ENCODE data around the gene ARMH3. TPM values are rescaled to one million over a fixed set of nuclear protein-coding genes. Genes with fewer than 3 reads are reported as not detected.

Gene ARMH3
- total RNA-seq, 1 experiment from 2014 or later, result 3.7 TPM

DNA sequence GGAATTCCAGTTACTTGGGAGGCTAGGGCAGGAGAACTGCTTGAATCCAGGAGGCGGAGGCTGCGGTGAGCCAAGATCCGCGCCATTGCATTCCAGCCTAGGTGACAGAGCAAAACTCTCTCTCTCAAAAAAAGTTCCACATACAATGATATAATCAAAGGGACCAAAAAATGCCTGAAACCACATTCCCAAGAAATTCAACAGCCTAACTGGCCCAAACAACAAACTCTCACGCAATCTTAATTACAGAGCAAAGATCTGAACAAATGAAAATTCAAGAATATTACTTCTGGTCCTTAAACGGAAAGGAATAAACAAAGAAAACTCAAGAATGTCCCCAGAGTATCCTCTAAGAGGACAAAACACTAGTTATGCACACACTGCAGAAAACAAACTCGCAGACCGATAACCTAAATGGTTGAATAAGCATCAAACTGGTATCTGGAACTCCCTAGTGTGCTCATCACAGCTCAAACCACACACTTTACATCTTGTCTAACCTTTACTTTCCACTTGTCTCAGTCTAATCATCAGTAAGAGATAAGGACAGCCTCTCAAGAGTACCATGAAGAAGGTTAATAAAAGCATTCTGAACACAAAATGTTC lies 241.4 kb downstream of the ARMH3 start:
- H3K9me2 ChIP-seq (replicated peaks; ENCODE audit: insufficient read depth, low read length), result no peaks in the 10 kb centered on the region
- H3K4me2 ChIP-seq (ENCODE audit: low read depth, low read length, poor library complexity, severe bottlenecking), result peak overlapping the region; percentile 93
- H3K9me3 ChIP-seq (ENCODE audit: low read length), result no peaks in the 10 kb centered on the region
- no peak overlapping the region for H2AFZ ChIP-seq (ENCODE audit: low read length)
- peak overlapping the region; percentile 86 for H3K9ac ChIP-seq (ENCODE audit: low read length)
- H3K36me3 ChIP-seq (ENCODE audit: insufficient read depth, low read length), result peaks cover 14% of the 10 kb centered on the region; the same call in 1 of the 2 replicates
- DNase-seq, result peak; percentile 68
- peaks cover 66% of the 10 kb centered on the region for H3K79me2 ChIP-seq (ENCODE audit: low read length)
- H3K27ac ChIP-seq (ENCODE audit: low read length), result peak overlapping the region; percentile 73
- no peaks in the 10 kb centered on the region for H3K27me3 ChIP-seq (ENCODE audit: low read length)
- peaks cover 34% of the 10 kb centered on the region for H3K4me1 ChIP-seq (ENCODE audit: low read length)
- H4K20me1 ChIP-seq (ENCODE audit: insufficient read depth, low read depth, low read length), result peaks cover 19% of the 10 kb centered on the region; the same call in 1 of the 2 replicates
- H3K4me3 ChIP-seq (ENCODE audit: low read length), result peak overlapping the region; percentile 78

DNA sequence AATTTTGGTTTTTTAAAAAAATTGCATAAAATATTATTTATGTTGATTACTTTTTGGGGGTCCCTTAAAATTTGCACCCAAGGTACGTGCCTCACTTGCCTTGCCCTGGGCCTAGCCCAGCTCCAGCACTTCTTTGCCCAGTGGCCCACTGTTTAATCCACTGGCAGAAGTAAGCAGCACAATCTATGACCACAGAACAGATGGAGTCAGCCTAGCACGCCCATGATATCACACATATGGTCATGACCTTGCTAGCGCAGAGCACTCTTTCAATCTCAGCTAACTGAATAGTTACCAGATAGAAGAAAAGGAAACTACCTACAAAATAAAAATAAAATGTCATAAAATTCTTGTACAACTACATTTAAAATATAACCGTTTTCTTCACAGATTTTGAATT lies 243.4 kb downstream of the ARMH3 start:
- H3K27me3 ChIP-seq (ENCODE audit: low read length), result no peaks in the 10 kb centered on the region
- peaks cover 24% of the 10 kb centered on the region for H3K4me1 ChIP-seq (ENCODE audit: low read length)
- no peaks in the 10 kb centered on the region for H3K9me3 ChIP-seq (ENCODE audit: low read length)
- no peak overlapping the region for H3K27ac ChIP-seq (ENCODE audit: low read length)
- H3K9me2 ChIP-seq (replicated peaks; ENCODE audit: insufficient read depth, low read length), result no peaks in the 10 kb centered on the region
- peaks cover 19% of the 10 kb centered on the region; the same call in 1 of the 2 replicates for H4K20me1 ChIP-seq (ENCODE audit: insufficient read depth, low read depth, low read length)
- DNase-seq, result no peak
- no peak overlapping the region for H3K9ac ChIP-seq (ENCODE audit: low read length)
- H3K4me2 ChIP-seq (ENCODE audit: low read depth, low read length, poor library complexity, severe bottlenecking), result no peak overlapping the region
- no peak overlapping the region for H3K4me3 ChIP-seq (ENCODE audit: low read length)
- H2AFZ ChIP-seq (ENCODE audit: low read length), result no peak overlapping the region
- peaks cover 62% of the 10 kb centered on the region for H3K79me2 ChIP-seq (ENCODE audit: low read length)
- peaks cover 22% of the 10 kb centered on the region; the same call in 1 of the 2 replicates for H3K36me3 ChIP-seq (ENCODE audit: insufficient read depth, low read length)

DNA sequence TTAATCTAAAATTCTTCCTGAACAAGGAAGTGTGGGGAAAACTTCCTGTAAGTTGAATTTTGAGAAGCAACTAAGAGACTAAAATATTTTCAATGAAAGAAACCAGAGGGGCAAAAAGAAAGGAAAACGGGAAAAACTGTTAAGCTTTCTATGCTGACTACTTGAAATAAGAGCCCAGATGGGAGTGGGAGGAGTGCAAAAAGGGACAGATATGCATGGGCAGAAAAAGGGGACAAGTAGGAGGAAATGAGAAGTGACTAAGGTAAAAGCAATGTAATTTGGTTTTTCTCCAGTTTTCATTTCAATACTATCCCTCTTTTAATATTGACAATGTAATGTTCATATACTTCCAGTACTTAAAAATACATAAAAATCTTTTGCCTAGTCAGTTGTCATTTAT lies 248.8 kb downstream of the ARMH3 start:
- peaks cover 12% of the 10 kb centered on the region; the same call in 1 of the 2 replicates for H3K36me3 ChIP-seq (ENCODE audit: insufficient read depth, low read length)

DNA sequence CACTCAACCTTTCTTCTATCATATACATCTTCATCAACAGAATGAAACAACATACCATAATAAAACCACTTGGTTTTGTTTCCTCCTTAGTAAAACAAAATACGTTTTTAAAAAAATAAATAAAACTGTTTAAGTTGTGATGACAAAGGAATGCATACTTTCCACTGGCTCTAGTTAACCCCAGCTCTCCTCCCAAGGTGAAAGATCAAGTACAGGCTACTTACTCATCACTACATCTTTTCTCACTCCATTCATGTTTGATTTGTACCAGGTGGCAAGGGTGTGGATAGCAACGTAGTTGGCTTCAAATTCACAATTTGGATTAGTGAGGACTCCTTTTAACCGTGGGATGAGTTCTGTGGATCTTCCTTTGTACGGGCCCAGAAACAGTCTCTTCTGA lies 252.5 kb downstream of the ARMH3 start:
- H3K79me2 ChIP-seq (ENCODE audit: low read length), result peaks cover 4% of the 10 kb centered on the region; the same call in 1 of the 2 replicates
- peaks cover 9% of the 10 kb centered on the region for H3K36me3 ChIP-seq (ENCODE audit: insufficient read depth, low read length)
- no peak overlapping the region for H2AFZ ChIP-seq (ENCODE audit: low read length)
- no peak overlapping the region for H3K4me2 ChIP-seq (ENCODE audit: low read depth, low read length, poor library complexity, severe bottlenecking)
- H3K4me1 ChIP-seq (ENCODE audit: low read length), result no peaks in the 10 kb centered on the region
- DNase-seq, result no peak
- no peak overlapping the region for H3K4me3 ChIP-seq (ENCODE audit: low read length)
- no peaks in the 10 kb centered on the region for H4K20me1 ChIP-seq (ENCODE audit: insufficient read depth, low read depth, low read length)
- no peak overlapping the region for H3K27ac ChIP-seq (ENCODE audit: low read length)
- no peaks in the 10 kb centered on the region for H3K27me3 ChIP-seq (ENCODE audit: low read length)
- H3K9me3 ChIP-seq (ENCODE audit: low read length), result no peaks in the 10 kb centered on the region
- H3K9ac ChIP-seq (ENCODE audit: low read length), result no peak overlapping the region
- H3K9me2 ChIP-seq (replicated peaks; ENCODE audit: insufficient read depth, low read length), result no peaks in the 10 kb centered on the region

More for the DNA sequence above, 248.8 kb downstream of the ARMH3 start:
- Histone ChIP-seq H3K9me3 (ENCODE audit: low read length) (no peaks in the 10 kb centered on the region), H3K4me3 (ENCODE audit: low read length) (no peak overlapping the region), H4K20me1 (ENCODE audit: insufficient read depth, low read depth, low read length) (no peaks in the 10 kb centered on the region), H3K27ac (ENCODE audit: low read length) (no peak overlapping the region), H3K27me3 (ENCODE audit: low read length) (no peaks in the 10 kb centered on the region), H3K4me1 (ENCODE audit: low read length) (no peaks in the 10 kb centered on the region), H3K9ac (ENCODE audit: low read length) (no peak overlapping the region), H3K9me2 (replicated peaks; ENCODE audit: insufficient read depth, low read length) (no peaks in the 10 kb centered on the region), H2AFZ (ENCODE audit: low read length) (no peak overlapping the region), H3K79me2 (ENCODE audit: low read length) (peaks cover 7% of the 10 kb centered on the region), H3K4me2 (ENCODE audit: low read depth, low read length, poor library complexity, severe bottlenecking) (no peak overlapping the region)
- DNase-seq, result no peak

DNA sequence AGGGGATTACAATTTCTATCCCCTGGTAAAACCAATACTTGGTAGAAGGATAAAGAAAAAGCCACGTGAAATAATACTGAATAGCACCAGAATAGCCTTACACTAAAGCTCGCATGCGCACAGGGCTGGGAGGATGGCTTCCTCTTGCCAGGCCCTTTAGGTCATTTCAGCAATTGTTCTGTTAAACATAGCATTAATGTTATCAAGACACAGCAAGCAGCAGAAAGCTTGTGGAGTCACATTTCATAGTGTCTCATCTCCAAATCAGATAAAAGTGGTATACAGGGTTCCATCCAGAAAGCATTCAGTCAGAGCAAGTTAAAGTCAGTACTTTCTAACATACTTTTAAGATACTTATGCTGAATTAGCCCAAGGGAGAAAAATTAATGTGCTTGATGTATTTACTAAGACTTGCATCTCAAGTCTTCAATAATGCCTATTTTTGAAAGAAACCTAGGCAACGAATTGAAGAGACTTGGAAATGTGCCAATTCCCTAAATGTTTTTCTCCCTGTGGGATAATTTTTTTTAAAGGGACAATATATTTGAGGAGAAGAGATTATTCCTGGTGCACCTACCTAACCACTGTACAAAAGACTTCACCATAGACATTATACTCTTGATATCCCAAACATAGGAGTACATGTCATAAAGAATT lies 258.4 kb downstream of the ARMH3 start:
- peaks cover 14% of the 10 kb centered on the region; the same call in 1 of the 2 replicates for H3K79me2 ChIP-seq (ENCODE audit: low read length)

More for the DNA sequence above, 258.4 kb downstream of the ARMH3 start:
- no peak for DNase-seq
- H3K9ac ChIP-seq (ENCODE audit: low read length), result no peak overlapping the region
- H3K27ac ChIP-seq (ENCODE audit: low read length), result no peak overlapping the region
- H3K9me3 ChIP-seq (ENCODE audit: low read length), result no peaks in the 10 kb centered on the region
- H3K4me1 ChIP-seq (ENCODE audit: low read length), result no peaks in the 10 kb centered on the region
- no peaks in the 10 kb centered on the region for H3K9me2 ChIP-seq (replicated peaks; ENCODE audit: insufficient read depth, low read length)
- 0 out of 2 replicates have a peak, but pooled peaks cover 3% of the 10 kb centered on the region for H4K20me1 ChIP-seq (ENCODE audit: insufficient read depth, low read depth, low read length)
- H3K4me3 ChIP-seq (ENCODE audit: low read length), result no peak overlapping the region
- peaks cover 23% of the 10 kb centered on the region for H3K36me3 ChIP-seq (ENCODE audit: insufficient read depth, low read length)
- H2AFZ ChIP-seq (ENCODE audit: low read length), result no peak overlapping the region
- H3K27me3 ChIP-seq (ENCODE audit: low read length), result no peaks in the 10 kb centered on the region
- no peak overlapping the region for H3K4me2 ChIP-seq (ENCODE audit: low read depth, low read length, poor library complexity, severe bottlenecking)

Small RNAs within 50 kb of the gene (small RNA-seq; reads per million reads assigned to genes)
- not detected for gene AL500527.1
- not detected for gene AL500527.2
- not detected for gene RF00017
- gene RF00019, result not detected

Other genes starting within 250 kb of the ARMH3 start
- 43.5 and 65.0 TPM in 2 replicates for gene OGA, start 237.7 kb downstream of the ARMH3 start, total RNA-seq (2014; rRNA removed; shearing (Covaris generic); ENCODE audit: low replicate concordance)
- gene KCNIP2, start 212.4 kb downstream of the ARMH3 start, total RNA-seq (2014; rRNA removed; shearing (Covaris generic); ENCODE audit: low replicate concordance), result 0.61 and 2.4 TPM in 2 replicates
- 7.1 and 19.4 TPM in 2 replicates for gene HPS6, start 9.2 kb upstream of the ARMH3 start, total RNA-seq (2014; rRNA removed; shearing (Covaris generic); ENCODE audit: low replicate concordance)
- 24.7 and 34.5 TPM in 2 replicates for gene LDB1, start 64.2 kb upstream of the ARMH3 start, total RNA-seq (2014; rRNA removed; shearing (Covaris generic); ENCODE audit: low replicate concordance)
- 8.6 and 10.2 TPM in 2 replicates for gene PPRC1, start 76.9 kb upstream of the ARMH3 start, total RNA-seq (2014; rRNA removed; shearing (Covaris generic); ENCODE audit: low replicate concordance)
- gene NOLC1, start 96.2 kb upstream of the ARMH3 start, total RNA-seq (2014; rRNA removed; shearing (Covaris generic); ENCODE audit: low replicate concordance), result 22.6 and 37.6 TPM in 2 replicates
- gene ELOVL3, start 170.1 kb upstream of the ARMH3 start, total RNA-seq (2014; rRNA removed; shearing (Covaris generic); ENCODE audit: low replicate concordance), result not detected in 2 replicates
- not detected in 2 replicates for gene PITX3, start 185.3 kb upstream of the ARMH3 start, total RNA-seq (2014; rRNA removed; shearing (Covaris generic); ENCODE audit: low replicate concordance)
- 7.6 and 12.5 TPM in 2 replicates for gene GBF1, start 189.4 kb upstream of the ARMH3 start, total RNA-seq (2014; rRNA removed; shearing (Covaris generic); ENCODE audit: low replicate concordance)

Data from Karpas-422 (cell line).